GM18858 (cell line): ENCODE data around the gene ANKRD33.

ENCODE experiments used
- ATAC-seq: cut with Tn5 transposase; IDR thresholded peaks from one replicate; pipeline ENCODE4 v1.9.1; 2021; ENCODE audit not compliant: unreplicated experiment

Gene ANKRD33

DNA sequence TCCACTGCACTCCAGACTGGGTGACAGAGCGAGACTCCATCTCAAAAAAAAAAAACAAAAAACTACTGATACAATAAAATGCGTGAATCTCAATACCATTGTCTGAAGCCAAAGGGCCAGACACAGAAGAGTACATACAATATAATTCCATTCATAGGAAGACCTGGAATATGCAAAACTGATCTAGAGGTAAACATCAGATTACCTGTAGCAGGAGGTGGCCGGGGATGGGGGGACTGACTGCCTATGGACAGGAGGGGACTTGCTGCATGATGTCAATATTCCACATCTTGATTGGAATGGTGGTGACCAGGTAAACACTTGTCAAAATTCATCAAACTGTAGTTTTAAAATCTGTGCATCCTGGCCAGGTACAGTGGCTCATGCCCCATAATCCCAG, 26.9 kb upstream of the ANKRD33 start:
- ATAC-seq, result no peak

- ATAC-seq, result no peak
These were observed 25.0 kb upstream of the ANKRD33 start for GRCh38 chr12:51862947-51863346.

GRCh38 chr12:51863363-51863932, 24.5 kb upstream of the ANKRD33 start:
- no peak for ATAC-seq

- ATAC-seq, result no peak
These were observed 23.7 kb upstream of the ANKRD33 start for GRCh38 chr12:51863933-51864832.

GRCh38 chr12:51864833-51865670, 22.9 kb upstream of the ANKRD33 start:
- no peak for ATAC-seq

- ATAC-seq, result no peak
These were observed 22.1 kb upstream of the ANKRD33 start for GRCh38 chr12:51865757-51866270.

- ATAC-seq, result no peak
These were observed 21.6 kb upstream of the ANKRD33 start for GRCh38 chr12:51866324-51866723.

GRCh38 chr12:51866762-51867161, 21.1 kb upstream of the ANKRD33 start:
- no peak for ATAC-seq

- no peak for ATAC-seq
These were observed 20.5 kb upstream of the ANKRD33 start for GRCh38 chr12:51867371-51867770.

DNA sequence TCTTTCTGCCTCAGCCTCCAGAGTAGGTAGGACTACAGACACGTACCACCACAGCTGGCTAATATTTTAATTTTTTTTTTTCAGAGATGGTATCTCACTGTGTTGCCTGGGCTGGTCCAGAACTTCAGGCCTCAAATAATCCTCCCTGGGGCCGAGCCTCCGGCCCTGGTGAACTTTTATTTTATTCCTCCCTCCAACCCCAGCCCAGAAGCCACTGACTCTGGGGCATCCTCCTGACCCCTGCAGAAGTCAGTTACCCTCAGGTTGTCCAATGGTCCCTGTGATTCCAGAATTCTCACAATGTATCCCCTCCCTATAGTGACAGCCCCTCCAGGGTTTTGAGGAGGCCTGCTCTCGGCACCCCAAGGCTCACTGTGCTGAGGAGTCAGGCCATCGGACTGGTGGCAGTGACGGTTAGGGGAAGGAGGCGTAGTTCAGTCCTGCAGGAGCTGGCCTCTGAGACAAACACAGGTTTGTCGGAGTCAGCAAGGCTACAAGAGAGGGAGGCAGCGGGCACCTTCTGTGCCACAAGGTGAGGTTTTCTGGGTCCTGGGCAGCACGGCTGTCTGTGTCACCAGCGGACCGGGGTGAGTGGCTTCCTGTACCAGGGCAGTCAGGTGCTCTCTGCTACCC, 20.0 kb upstream of the ANKRD33 start:
- no peak for ATAC-seq

DNA sequence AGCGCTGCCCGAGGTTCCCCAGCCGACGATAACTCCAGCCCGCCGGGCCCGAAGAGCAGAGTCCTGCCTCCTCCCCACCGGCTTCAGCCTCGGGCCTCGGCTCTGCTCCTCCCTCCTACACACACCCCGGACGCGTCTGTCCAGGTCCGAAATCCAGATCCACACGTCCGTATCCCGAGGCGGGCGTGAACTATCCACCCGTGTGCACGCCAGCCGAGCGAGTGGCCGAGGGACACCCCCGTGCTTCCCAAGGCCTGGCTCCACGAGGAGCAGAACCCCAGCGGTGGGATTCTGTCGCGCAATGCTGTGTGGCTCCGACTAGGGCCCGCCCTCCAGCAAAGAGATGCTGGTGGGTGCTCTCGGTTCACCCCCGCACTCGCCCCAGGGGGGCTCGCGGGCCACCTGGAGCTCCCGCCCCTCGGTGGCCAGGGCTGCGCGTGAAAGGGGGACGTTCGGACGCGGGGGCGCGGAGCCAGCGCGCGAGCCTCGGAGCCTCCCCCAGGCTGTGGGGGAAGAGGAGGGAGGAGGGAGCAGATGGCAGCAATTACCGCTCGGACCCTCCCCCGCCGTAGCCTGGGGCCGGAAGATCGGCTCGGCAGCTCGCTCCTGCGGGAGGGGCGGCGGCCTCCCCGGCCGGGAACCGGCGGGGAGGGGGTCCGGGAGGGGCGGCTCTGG, 18.9 kb upstream of the ANKRD33 start:
- ATAC-seq, result no peak

DNA sequence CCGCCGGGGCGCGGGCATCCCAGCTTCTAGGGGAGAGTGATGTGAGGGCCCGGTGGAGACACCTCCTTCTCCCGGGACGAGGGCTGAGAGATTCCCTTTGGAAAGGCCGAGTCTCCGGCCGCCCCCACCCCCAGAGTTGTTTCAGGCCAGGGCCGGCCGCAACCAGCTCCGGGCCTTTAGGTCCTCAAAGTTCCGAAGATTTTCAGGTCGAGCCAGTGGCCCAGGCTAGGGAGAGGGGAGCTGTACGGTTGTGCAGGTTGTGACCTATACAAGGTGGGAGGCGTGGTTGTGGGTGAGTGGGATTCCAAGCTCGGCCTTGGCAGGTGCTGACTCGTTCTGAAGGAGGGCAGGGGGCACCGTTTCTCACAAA, 18.4 kb upstream of the ANKRD33 start:
- ATAC-seq, result no peak

DNA sequence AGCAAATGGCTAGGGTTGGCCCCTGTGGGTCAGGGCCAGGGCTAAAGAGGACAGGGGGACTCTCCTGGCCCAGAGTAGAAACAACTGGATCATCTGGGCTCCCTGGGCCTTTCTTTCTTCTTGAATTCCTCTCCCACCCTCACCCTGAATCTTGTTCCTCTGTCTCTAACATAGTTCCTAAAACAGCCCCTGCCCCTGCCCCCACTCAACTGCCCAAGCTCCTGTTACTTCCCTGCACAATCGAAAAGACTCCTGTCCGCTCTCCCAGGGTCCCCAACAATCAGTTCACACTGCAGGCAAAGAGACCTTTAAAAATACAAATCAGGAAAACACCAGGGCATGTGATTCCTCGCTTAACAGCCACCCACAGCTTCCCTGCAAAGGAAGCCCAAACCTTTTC, 18.0 kb upstream of the ANKRD33 start:
- no peak for ATAC-seq

DNA sequence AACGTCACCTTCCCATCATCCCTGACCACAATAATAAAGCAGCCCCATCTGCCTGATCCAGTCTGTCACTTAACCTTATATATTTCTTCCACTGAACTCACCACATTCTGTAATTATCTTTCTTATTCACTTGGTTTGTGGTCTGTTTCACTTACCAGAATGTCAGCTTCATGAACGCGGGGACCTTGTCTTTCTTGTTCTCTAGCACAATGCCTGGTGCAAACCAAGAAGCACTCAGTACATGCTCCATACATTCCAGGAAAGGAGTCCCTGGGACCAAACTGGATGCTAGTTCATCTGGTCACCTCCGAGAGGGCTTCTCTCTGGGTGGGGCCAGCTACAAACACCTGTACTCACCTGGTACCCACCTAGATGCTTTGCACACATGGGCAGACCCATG, 17.4 kb upstream of the ANKRD33 start:
- no peak for ATAC-seq

DNA sequence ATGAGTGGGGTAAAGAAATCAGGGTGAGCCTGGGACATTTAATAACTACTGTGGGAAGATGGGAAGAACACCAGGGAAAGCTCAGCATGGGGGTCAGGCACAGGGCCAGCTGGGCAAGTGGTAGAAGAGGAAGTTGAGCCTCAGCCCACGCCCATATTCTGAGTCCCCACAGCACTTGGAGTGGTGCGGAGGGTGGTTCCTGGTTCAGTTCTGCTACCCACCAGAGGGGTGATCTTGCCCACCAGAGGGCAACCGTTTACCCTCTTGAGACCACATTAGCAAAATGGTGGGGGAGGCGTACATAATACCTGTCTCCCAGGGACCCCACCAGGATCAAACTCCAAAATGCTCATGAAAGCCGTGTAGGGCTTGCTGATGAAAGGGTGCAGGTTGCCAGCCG, 16.8 kb upstream of the ANKRD33 start:
- no peak for ATAC-seq

DNA sequence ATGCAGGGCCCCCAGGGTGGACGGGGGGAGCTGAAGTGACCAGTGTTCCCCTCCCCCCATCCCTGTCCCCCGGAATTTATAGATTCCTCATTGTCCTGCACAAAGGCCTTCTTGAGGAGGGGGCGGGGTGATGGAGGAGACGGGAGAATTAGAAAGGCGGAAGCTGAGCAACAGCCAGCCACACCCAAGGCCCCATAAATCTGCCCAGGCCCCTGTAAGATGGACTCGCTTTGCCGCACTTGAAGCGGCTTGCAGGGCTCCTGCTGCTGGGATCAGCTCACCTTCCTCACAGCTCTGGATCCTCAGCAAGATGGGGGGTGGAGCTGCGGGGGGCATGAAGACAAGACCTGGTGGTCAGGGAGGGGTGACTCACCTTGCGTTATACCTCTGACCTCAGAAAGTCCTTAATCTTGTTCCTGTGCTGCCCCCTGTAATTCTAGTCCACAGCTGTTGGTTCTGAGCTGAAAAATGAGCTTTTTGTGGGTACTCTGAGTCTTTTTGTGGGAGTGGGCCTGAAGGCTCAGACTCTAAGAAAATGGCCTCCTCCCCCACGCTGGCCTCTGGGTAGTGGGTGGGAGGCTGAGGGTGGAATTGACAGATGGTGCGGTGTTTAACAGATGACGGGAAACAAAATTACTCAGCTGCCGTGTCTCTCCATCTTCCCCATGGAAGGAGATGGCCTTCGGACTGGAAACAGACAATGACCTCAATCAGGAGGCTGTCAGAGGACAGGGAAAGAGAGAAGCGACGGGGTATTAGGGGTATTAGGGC, 15.8 kb upstream of the ANKRD33 start:
- ATAC-seq, result no peak

- ATAC-seq, result no peak
These were observed 15.3 kb upstream of the ANKRD33 start for GRCh38 chr12:51872689-51872981.

GRCh38 chr12:51873251-51873994, 14.5 kb upstream of the ANKRD33 start:
- ATAC-seq, result no peak

DNA sequence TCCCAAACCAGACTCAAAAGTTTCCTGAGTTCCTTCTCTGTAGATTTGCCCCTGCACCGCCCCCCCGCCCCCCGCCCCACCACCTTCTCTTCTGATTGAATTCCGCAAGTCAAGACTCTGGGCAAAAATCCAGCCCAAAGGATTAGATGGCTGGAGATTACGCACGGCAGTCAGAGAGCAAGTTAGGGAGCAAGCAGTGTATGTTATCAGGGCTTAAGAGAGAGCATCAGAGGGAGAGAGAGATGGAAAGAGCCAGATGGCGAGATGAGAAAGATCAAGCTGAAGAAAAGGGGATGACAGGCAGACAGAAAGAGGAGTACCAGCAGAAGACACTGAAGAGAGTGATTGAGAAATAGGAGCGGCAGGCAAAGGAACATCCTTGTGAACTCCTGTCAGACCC, 13.9 kb upstream of the ANKRD33 start:
- no peak for ATAC-seq
